ENCODE measurements around the gene KCNJ8.

DNA sequence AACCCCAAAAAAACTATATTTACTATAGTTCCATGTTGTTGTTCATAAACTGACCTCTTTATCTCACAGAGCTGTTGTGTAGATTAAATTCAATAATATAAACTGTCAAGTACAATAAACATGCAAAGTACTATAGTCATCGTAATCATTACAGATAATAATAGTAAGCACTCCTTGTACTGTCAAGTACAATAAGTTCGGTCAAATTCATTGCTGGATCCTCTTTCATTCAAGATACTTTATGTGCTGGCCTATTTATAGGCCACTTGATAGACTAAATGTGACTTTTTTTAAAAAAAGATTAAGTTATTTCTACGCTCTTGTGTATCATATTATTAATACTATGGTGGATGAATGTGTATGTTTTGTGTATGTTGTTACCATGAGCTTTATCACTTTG, 39.2 kb upstream of the KCNJ8 start:
- TF ChIP-seq, protein P1, sequence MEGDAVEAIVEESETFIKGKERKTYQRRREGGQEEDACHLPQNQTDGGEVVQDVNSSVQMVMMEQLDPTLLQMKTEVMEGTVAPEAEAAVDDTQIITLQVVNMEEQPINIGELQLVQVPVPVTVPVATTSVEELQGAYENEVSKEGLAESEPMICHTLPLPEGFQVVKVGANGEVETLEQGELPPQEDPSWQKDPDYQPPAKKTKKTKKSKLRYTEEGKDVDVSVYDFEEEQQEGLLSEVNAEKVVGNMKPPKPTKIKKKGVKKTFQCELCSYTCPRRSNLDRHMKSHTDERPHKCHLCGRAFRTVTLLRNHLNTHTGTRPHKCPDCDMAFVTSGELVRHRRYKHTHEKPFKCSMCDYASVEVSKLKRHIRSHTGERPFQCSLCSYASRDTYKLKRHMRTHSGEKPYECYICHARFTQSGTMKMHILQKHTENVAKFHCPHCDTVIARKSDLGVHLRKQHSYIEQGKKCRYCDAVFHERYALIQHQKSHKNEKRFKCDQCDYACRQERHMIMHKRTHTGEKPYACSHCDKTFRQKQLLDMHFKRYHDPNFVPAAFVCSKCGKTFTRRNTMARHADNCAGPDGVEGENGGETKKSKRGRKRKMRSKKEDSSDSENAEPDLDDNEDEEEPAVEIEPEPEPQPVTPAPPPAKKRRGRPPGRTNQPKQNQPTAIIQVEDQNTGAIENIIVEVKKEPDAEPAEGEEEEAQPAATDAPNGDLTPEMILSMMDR (IDR thresholded peaks at IDR 0.05): no peak
- TF ChIP-seq POLR2A (IDR thresholded peaks at IDR 0.05) (no peak), POLR2AphosphoS5 (IDR thresholded peaks at IDR 0.05; ENCODE audit: insufficient read depth in 1 of 2, low read depth in 1 of 2) (no peak)
